Stomach (tissue), 9 donors: Measurements from ENCODE around the gene FRY. TPM values are rescaled to one million over a fixed set of nuclear protein-coding genes. Genes with fewer than 3 reads are reported as not detected.

Experiments used
- DNase-seq, 2 donors: peaks; one replicate each; pipeline versions ENCODE4 v3.0.0 to v3.0.0-alpha.2; 2013 to 2019
- H3K27ac ChIP-seq, 5 donors: fragments of 200-600 bp in 4 of 5; sonication (generic) in 4 of 5; one replicate each; pipeline ENCODE4 v1.5.1; 2013 to 2019; ENCODE audit warnings: mild to moderate bottlenecking in 1 of 5, moderate library complexity in 1 of 5
- H3K27me3 ChIP-seq, 3 donors: fragments of 200-600 bp; sonication (generic); one replicate each; pipeline ENCODE4 v1.5.1; 2017 to 2019; ENCODE audit warnings: mixed run types in 1 of 3
- H3K36me3 ChIP-seq, 4 donors: fragments of 200-600 bp; sonication (generic); 1 replicate in 3 of 4; 2 replicates in 1 of 4; pipeline ENCODE4 v1.5.1; 2016 to 2019
- H3K4me1 ChIP-seq, 4 donors: fragments of 200-600 bp; sonication (generic); one replicate each; pipeline ENCODE4 v1.5.1; 2016 to 2019
- H3K4me3 ChIP-seq, 4 donors: fragments of 200-600 bp; sonication (generic) in 3 of 4; one replicate each; pipeline ENCODE4 v1.5.1; 2016 to 2019; ENCODE audit warnings: mild to moderate bottlenecking in 1 of 4
- H3K9me3 ChIP-seq, 4 donors: fragments of 200-600 bp; sonication (generic); one replicate each; pipeline ENCODE4 v1.5.1; 2016 to 2019
- EP300 ChIP-seq: sonication (generic); formaldehyde crosslinking; IDR thresholded peaks from one replicate; pipeline ENCODE4 v1.6.1; 2017; ENCODE audit warnings: antibody characterized with exemption
- POLR2A ChIP-seq, 4 donors: fragments of 450-650 bp; IDR thresholded peaks; one replicate each; pipeline ENCODE4 v1.6.1; 2016; ENCODE audit warnings: antibody characterized with exemption in 4 of 4, control low read depth in 2 of 4, mild to moderate bottlenecking in 1 of 4, moderate library complexity in 1 of 4
- POLR2AphosphoS5 ChIP-seq, 3 donors: sonication (generic); formaldehyde crosslinking; IDR thresholded peaks; one replicate each; pipeline ENCODE4 v1.6.1; 2016; ENCODE audit warnings: antibody characterized with exemption in 3 of 3
- WGBS, 5 donors: extraction: QIAGEN DNeasy Blood & Tissue Kit in 3 of 5; methylation state at CpG; one replicate each; pipeline versions ENCODE4 v1.1.5 to v1.1.7; 2013 to 2018; 5-methylcytosine and 5-hydroxymethylcytosine counted together
- intact Hi-C: fragments of 100-400 bp; cut with DNase I; formaldehyde crosslinking; loops from one replicate; pipeline ENCODE4 v1.15.1; 2023; ENCODE audit warnings: low total_unique reads
- polyA plus RNA-seq, 3 donors: library from polyadenylated mRNA; stranded (reverse); fragments of 200-250 nt; gene quantifications; one replicate each; pipeline ENCODE4 v1.2.3, GENCODE V29; 2013
- total RNA-seq, 5 donors: library from RNA; depleted of rRNA; stranded (reverse); fragments of >200 nt; gene quantifications; one replicate each; pipeline versions ENCODE4 v1.1.0 to v1.2.3, GENCODE V29; 2014 to 2016
- TF ChIP-seq, protein P1 (sequence below), 7 experiments: fragments of 450-650 bp in 4 of 7; fragments of 200-600 bp in 3 of 7; sonication (generic) in 3 of 7; IDR thresholded peaks; one replicate each; pipeline ENCODE4 v1.5.1; 2016 to 2019; ENCODE audit warnings: antibody characterized with exemption in 7 of 7, control low read depth in 2 of 7, mild to moderate bottlenecking in 1 of 7
- donor health status: healthy with polysubstance abuse.
- donor health status: Bipolar disorder and iron deficiency.
- donor health status: healthy.

FRY gene
- total and polyA plus RNA-seq, 8 donors = 3.5 to 97.1 (median 16.4) TPM

DNA sequence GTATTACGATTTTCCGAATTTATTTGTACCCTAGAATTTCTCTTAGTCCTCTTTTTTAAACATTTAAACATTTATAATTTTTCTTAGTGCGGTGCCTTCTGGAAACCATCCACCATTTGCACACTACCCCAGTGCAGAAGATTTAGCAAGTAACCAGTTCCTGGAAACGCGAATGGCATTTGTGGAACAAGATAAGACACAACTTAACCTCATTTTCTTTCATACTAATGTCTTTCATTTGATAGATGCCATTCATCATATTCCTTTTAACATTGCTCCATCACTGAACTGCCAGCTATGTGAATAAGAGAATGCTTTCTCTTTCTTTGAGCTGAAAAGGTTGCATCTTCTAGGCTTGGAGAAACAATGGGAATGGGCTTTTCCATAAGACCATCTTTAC, 6.8 kb downstream of the FRY start:
- H3K9me3 ChIP-seq = no peaks in the 10 kb centered on the region
- DNase-seq = no peak
- no peaks in the 10 kb centered on the region for H3K36me3 ChIP-seq
- intact Hi-C loops = no loop called here
- H3K4me3 ChIP-seq = no peak overlapping the region
- H3K4me1 ChIP-seq = peaks cover 12 to 69% (median 50%) of the 10 kb centered on the region in 4 donors
- no peak for TF ChIP-seq POLR2A (IDR thresholded peaks at IDR 0.05)
- no peak for TF ChIP-seq EP300
- TF ChIP-seq POLR2AphosphoS5 (IDR thresholded peaks at IDR 0.05) = no peak
- TF ChIP-seq, protein P1, sequence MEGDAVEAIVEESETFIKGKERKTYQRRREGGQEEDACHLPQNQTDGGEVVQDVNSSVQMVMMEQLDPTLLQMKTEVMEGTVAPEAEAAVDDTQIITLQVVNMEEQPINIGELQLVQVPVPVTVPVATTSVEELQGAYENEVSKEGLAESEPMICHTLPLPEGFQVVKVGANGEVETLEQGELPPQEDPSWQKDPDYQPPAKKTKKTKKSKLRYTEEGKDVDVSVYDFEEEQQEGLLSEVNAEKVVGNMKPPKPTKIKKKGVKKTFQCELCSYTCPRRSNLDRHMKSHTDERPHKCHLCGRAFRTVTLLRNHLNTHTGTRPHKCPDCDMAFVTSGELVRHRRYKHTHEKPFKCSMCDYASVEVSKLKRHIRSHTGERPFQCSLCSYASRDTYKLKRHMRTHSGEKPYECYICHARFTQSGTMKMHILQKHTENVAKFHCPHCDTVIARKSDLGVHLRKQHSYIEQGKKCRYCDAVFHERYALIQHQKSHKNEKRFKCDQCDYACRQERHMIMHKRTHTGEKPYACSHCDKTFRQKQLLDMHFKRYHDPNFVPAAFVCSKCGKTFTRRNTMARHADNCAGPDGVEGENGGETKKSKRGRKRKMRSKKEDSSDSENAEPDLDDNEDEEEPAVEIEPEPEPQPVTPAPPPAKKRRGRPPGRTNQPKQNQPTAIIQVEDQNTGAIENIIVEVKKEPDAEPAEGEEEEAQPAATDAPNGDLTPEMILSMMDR (IDR thresholded peaks at IDR 0.05) = no peak
- WGBS, 5 donors = 66 to 79% (median 71%) methylated on average over 5 of the region's 5 CpGs
- H3K27me3 ChIP-seq = no peaks in the 10 kb centered on the region
- H3K27ac ChIP-seq = no peak overlapping the region

DNA sequence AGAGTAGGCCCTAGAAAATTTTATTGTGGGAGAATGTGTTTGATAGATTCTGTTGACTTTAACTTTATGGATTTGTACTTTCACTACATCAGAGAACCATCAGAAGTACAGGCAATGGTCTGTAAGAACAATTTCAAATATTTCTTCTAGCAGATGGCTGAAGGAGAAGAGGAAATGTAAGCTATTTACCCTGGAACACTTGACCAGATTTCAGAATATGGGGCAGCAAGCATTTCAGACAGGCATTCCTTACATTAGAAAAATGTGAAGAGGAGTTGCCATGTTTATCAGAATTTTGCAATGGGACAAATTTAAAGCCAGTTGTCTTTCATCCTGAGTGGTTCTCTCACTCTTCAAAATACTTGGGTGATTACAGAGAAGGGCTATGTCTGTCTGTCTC, 7.5 kb downstream of the FRY start:
- Histone ChIP-seq H3K27ac (peak overlapping the region in 2 of 5 donors; percentile 38 to 41), H3K4me3 (no peak overlapping the region)

DNA sequence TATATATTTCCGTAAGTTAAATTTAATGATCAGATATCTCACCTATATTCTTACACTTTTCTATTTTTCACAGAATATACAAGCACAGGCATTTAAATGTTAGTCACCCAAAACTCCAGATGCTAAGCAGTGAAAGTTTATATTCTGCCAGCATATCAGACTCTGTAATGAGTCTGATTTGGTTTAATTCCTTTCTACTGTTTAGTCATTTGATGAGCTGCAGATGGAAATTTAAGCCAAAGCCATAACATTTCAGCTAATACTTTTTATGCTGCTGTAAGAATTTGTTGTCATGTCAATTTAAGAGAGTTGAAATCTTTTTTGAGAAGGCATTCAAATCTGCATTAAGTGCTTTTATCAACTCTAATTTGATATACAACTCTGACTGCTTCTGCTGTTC, 8.0 kb downstream of the FRY start:
- Histone ChIP-seq H3K27ac (peak overlapping the region in 2 of 5 donors; percentile 38 to 41), H3K4me1 (peaks cover 12 to 57% (median 46%) of the 10 kb centered on the region in 4 donors), H3K27me3 (no peaks in the 10 kb centered on the region), H3K4me3 (no peak overlapping the region), H3K9me3 (no peaks in the 10 kb centered on the region), H3K36me3 (no peaks in the 10 kb centered on the region)
- intact Hi-C loops = no loop called here
- no peak for TF ChIP-seq POLR2AphosphoS5 (IDR thresholded peaks at IDR 0.05)
- no peak for TF ChIP-seq POLR2A (IDR thresholded peaks at IDR 0.05)
- TF ChIP-seq, protein P1 (IDR thresholded peaks at IDR 0.05) = no peak
- no peak for TF ChIP-seq EP300
- DNase-seq = no peak
- WGBS, 5 donors = 76 to 93% (median 83%) methylated on average over 1 of the region's 1 CpG

More for the DNA sequence above, 7.5 kb downstream of the FRY start:
- no peaks in the 10 kb centered on the region for H3K27me3 ChIP-seq
- peaks cover 12 to 62% (median 47%) of the 10 kb centered on the region in 4 donors for H3K4me1 ChIP-seq
- H3K9me3 ChIP-seq = no peaks in the 10 kb centered on the region
- intact Hi-C loops = no loop called here
- no peak for DNase-seq
- H3K36me3 ChIP-seq = no peaks in the 10 kb centered on the region
- TF ChIP-seq POLR2A (IDR thresholded peaks at IDR 0.05) (no peak), EP300 (no peak), POLR2AphosphoS5 (IDR thresholded peaks at IDR 0.05) (no peak)
- TF ChIP-seq, protein P1 (IDR thresholded peaks at IDR 0.05) = no peak

DNA sequence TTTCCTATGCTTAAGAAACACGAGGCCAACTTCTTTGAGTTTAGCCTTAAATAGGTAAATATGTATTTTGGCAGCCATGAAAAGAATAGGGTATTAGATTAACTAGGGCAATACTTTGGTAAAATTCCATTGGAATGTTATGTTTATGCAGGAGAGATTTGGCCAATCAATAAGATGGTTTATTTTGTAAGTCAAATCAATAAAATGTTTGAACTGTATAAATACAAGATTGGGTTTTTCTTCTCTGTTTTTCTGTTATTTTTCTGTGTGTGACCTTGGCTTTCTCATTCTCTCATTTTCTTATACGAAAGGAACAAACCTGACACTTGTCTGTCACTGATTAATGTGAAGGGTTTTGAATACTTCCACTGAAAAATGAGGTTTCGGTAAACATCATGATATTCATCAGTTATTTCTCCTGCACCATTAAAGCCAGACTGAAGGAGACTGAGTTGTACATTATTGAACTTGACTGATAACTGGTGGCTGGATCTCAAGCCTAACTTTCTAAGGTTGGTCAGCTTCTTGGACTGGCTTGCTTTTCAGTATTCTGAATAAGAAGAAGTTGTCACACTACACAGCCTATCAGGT, 8.6 kb downstream of the FRY start:
- Histone ChIP-seq H3K27ac (peak overlapping the region in 2 of 5 donors; percentile 52 to 61), H3K9me3 (no peaks in the 10 kb centered on the region), H3K36me3 (no peaks in the 10 kb centered on the region), H3K27me3 (no peaks in the 10 kb centered on the region), H3K4me1 (peaks cover 12 to 57% (median 46%) of the 10 kb centered on the region in 4 donors), H3K4me3 (no peak overlapping the region)
- TF ChIP-seq, protein P1 (IDR thresholded peaks at IDR 0.05) = no peak
- TF ChIP-seq EP300 (no peak), POLR2AphosphoS5 (IDR thresholded peaks at IDR 0.05) (no peak), POLR2A (IDR thresholded peaks at IDR 0.05) (no peak)
- intact Hi-C loops = no loop called here
- no peak for DNase-seq
- WGBS, 5 donors = 35 to 52% (median 44%) methylated on average over 3 of the region's 3 CpGs
